Renal cortex interstitium (tissue), 15 donors: Measurements from ENCODE around the gene RRAS2. TPM values are rescaled to one million over a fixed set of nuclear protein-coding genes. Genes with fewer than 3 reads are reported as not detected.
A peak's percentile ranks its signal among the peaks of the same experiment; 100 is the strongest.
"Not testable (repeated sequence)": the region's sequence is repeated elsewhere in the genome, so short reads cannot be mapped to it uniquely, and the experiment has no call there.

Source experiments
- DNase-seq, 11 donors: peaks; one replicate each; pipeline ENCODE4 v3.0.0-alpha.2; 2013; ENCODE audit warnings: low read depth in 9 of 11, low spot score in 4 of 11; ENCODE audit errors: extremely low read depth in 1 of 11
- long read RNA-seq, 16 experiments: transcript quantifications; one replicate each; lab custom pipeline, GENCODE V29; 2026
- polyA plus RNA-seq, 3 donors: library from polyadenylated mRNA; unstranded; fragments of 120-200 nt; gene quantifications; one replicate each; pipeline ENCODE4 v1.2.1, GENCODE V29; 2013; ENCODE audit not compliant: insufficient read length in 3 of 3

RRAS2 gene
- 10 to 100 TPM; 46.5 to 57.6 (median 48.8) TPM for polyA plus RNA-seq
- long read RNA-seq, donor 1, transcript RRAS2-201 (6 exons, 1,516 nt): major isoform, 10 of 11 reads
- long read RNA-seq, donor 1, partial matches to known transcripts: 0 of 11 reads
- long read RNA-seq, donor 1, other reads (novel, unspliced or antisense): 0 of 11 reads
- long read RNA-seq, donor 2, transcript RRAS2-201 (6 exons, 1,516 nt): major isoform, 13 of 14 reads
- long read RNA-seq, donor 2, partial matches to known transcripts: 0 of 14 reads
- long read RNA-seq, donor 2, other reads (novel, unspliced or antisense): 0 of 14 reads
- long read RNA-seq, donor 3, transcript RRAS2-201 (6 exons, 1,516 nt): major isoform, 11 of 11 reads
- long read RNA-seq, donor 3, partial matches to known transcripts: 0 of 11 reads
- long read RNA-seq, donor 3, other reads (novel, unspliced or antisense): 0 of 11 reads
- long read RNA-seq, donor 4, transcript RRAS2-201 (6 exons, 1,516 nt): major isoform, 8 of 8 reads
- long read RNA-seq, donor 4, partial matches to known transcripts: 0 of 8 reads
- long read RNA-seq, donor 4, other reads (novel, unspliced or antisense): 0 of 8 reads
- long read RNA-seq, donor 5: 0 reads
- long read RNA-seq, donor 6, transcript RRAS2-201 (6 exons, 1,516 nt): major isoform, 13 of 13 reads
- long read RNA-seq, donor 6, partial matches to known transcripts: 0 of 13 reads
- long read RNA-seq, donor 6, other reads (novel, unspliced or antisense): 0 of 13 reads
- long read RNA-seq, donor 7, transcript RRAS2-201 (6 exons, 1,516 nt): major isoform, 12 of 14 reads
- long read RNA-seq, donor 7, partial matches to known transcripts: 0 of 14 reads
- long read RNA-seq, donor 7, other reads (novel, unspliced or antisense): 0 of 14 reads
- long read RNA-seq, donor 8, transcript RRAS2-201 (6 exons, 1,516 nt): major isoform, 6 of 6 reads
- long read RNA-seq, donor 8, partial matches to known transcripts: 0 of 6 reads
- long read RNA-seq, donor 8, other reads (novel, unspliced or antisense): 0 of 6 reads
- long read RNA-seq, donor 9, transcript RRAS2-201 (6 exons, 1,516 nt): major isoform, 9 of 9 reads
- long read RNA-seq, donor 9, partial matches to known transcripts: 0 of 9 reads
- long read RNA-seq, donor 9, other reads (novel, unspliced or antisense): 0 of 9 reads
- long read RNA-seq, donor 10, transcript RRAS2-201 (6 exons, 1,516 nt): major isoform, 9 of 10 reads
- long read RNA-seq, donor 10, partial matches to known transcripts: 0 of 10 reads
- long read RNA-seq, donor 10, other reads (novel, unspliced or antisense): 0 of 10 reads
- long read RNA-seq, donor 11, transcript RRAS2-201 (6 exons, 1,516 nt): major isoform, 8 of 9 reads
- long read RNA-seq, donor 11, partial matches to known transcripts: 0 of 9 reads
- long read RNA-seq, donor 11, other reads (novel, unspliced or antisense): 0 of 9 reads
- long read RNA-seq, donor 12, transcript RRAS2-201 (6 exons, 1,516 nt): major isoform, 5 of 5 reads
- long read RNA-seq, donor 12, partial matches to known transcripts: 0 of 5 reads
- long read RNA-seq, donor 12, other reads (novel, unspliced or antisense): 0 of 5 reads
- long read RNA-seq, donor 13: 0 reads
- long read RNA-seq, donor 14, transcript RRAS2-201 (6 exons, 1,516 nt): major isoform, 8 of 8 reads
- long read RNA-seq, donor 14, partial matches to known transcripts: 0 of 8 reads
- long read RNA-seq, donor 14, other reads (novel, unspliced or antisense): 0 of 8 reads
- long read RNA-seq, donor 15, partial matches to known transcripts: 0 of 4 reads
- long read RNA-seq, donor 15, other reads (novel, unspliced or antisense): 0 of 4 reads
- long read RNA-seq, donor 16, transcript RRAS2-201 (6 exons, 1,516 nt): major isoform, 26 of 28 reads
- long read RNA-seq, donor 16, partial matches to known transcripts: 0 of 28 reads
- long read RNA-seq, donor 16, other reads (novel, unspliced or antisense): 0 of 28 reads

- peak in 10 of 11 donors; percentile 44 to 80 (median 70) for DNase-seq
Observed at GRCh38 chr11:14358729-14359439, at the start of gene RRAS2. TSS of gene RRAS2 (minus strand) at chr11:14359183. CDS start at chr11:14358870, 313 bp downstream.

- no peak for DNase-seq
Observed at GRCh38 chr11:14408612-14409011, 49.6 kb upstream of the RRAS2 start.

- DNase-seq: not testable (repeated sequence)
Observed at GRCh38 chr11:14406116-14406515, 47.1 kb upstream of the RRAS2 start.

GRCh38 chr11:14403528-14403927 lies 44.5 kb upstream of the RRAS2 start:
- DNase-seq: not testable (repeated sequence)

- DNase-seq: no peak
Observed at GRCh38 chr11:14399087-14399486, 40.1 kb upstream of the RRAS2 start.

- no peak for DNase-seq
Observed at GRCh38 chr11:14396273-14396672, 37.3 kb upstream of the RRAS2 start.

GRCh38 chr11:14393889-14394288 lies 34.9 kb upstream of the RRAS2 start:
- no peak for DNase-seq

GRCh38 chr11:14393129-14393528 lies 34.1 kb upstream of the RRAS2 start:
- no peak for DNase-seq

GRCh38 chr11:14390669-14391068 lies 31.7 kb upstream of the RRAS2 start:
- no peak for DNase-seq

GRCh38 chr11:14388352-14388751 lies 29.4 kb upstream of the RRAS2 start:
- no peak for DNase-seq

- peak in 8 of 11 donors; percentile 14 to 33 (median 25) for DNase-seq
Observed at GRCh38 chr11:14386895-14387480, 28.0 kb upstream of the RRAS2 start.

- DNase-seq: no peak
Observed at GRCh38 chr11:14386081-14386480, 27.1 kb upstream of the RRAS2 start.

- DNase-seq: no peak
Observed at GRCh38 chr11:14384338-14384737, 25.4 kb upstream of the RRAS2 start.

- no peak for DNase-seq
Observed at GRCh38 chr11:14381968-14382367, 23.0 kb upstream of the RRAS2 start.

- peak in 6 of 11 donors; percentile 36 to 49 (median 46) for DNase-seq
Observed at GRCh38 chr11:14380947-14381561, 22.1 kb upstream of the RRAS2 start.
